Ovary (tissue), 3 donors: ENCODE measurements around the gene CD109.

ENCODE experiments used
- CTCF ChIP-seq, 3 donors: fragments of 450-650 bp in 2 of 3; fragments of 200-600 bp in 1 of 3; IDR thresholded peaks; one replicate each; pipeline versions ENCODE4 v1.5.1 to v1.8.0; 2016 to 2022; ENCODE audit warnings: antibody characterized with exemption in 3 of 3, mild to moderate bottlenecking in 1 of 3
- EP300 ChIP-seq: sonication (generic); formaldehyde crosslinking; IDR thresholded peaks from one replicate; pipeline ENCODE4 v1.6.1; 2017; ENCODE audit warnings: antibody characterized with exemption
- POLR2A ChIP-seq: fragments of 450-650 bp; IDR thresholded peaks from one replicate; pipeline ENCODE4 v1.6.1; 2017; ENCODE audit warnings: antibody characterized with exemption, mild to moderate bottlenecking, moderate library complexity
- donor health status: DM: no; HTN: no; CAD: no.

GRCh38 chr6:73797861-73798260 is 101.9 kb downstream of the CD109 start:
- no peak for TF ChIP-seq CTCF (IDR thresholded peaks at IDR 0.05)
- no peak for TF ChIP-seq POLR2A
- TF ChIP-seq EP300, result no peak
